HG03175 (cell line): ENCODE results near the gene NDUFA5.
"Not testable (repeated sequence)": the region's sequence is repeated elsewhere in the genome, so short reads cannot be mapped to it uniquely, and the experiment has no call there.

Experiments
- ATAC-seq: cut with Tn5 transposase; IDR thresholded peaks from one replicate; pipeline ENCODE4 v1.9.1; 2021; ENCODE audit warnings: mild to moderate bottlenecking, moderate library complexity; ENCODE audit not compliant: unreplicated experiment

NDUFA5 gene

DNA sequence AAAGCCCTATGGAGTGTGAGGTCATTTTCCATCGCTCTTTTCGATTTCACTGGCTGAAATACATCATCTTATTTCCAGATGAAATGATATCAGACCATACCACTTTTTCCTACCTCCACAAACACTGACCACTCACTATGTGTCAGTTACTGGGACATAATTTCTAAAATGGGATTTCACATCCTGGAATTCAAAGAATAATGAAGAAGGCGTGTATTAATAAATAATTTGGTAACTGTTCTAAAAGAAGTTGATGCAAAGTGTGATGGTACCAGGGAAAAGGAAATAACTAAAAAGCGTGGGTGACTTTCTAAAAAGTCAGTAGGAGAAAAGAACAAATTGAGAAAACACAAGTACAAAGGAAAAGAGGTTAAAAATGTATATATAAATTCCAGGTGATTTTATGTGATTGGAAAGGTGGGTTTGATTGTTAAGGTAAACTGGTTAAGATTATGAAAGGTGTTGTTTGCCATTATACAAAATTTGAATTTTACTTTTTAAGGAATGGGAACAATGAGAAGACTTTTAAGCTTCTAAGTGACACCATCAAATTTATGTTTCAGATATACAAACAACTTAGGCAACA lies 764 bp upstream of the NDUFA5 start:
- ATAC-seq = no peak

- no peak for ATAC-seq
Observed at GRCh38 chr7:123557016-123557397, 611 bp downstream of the NDUFA5 start.

- ATAC-seq = no peak
Observed at GRCh38 chr7:123555484-123555883, 2.1 kb downstream of the NDUFA5 start.

- ATAC-seq = no peak
Observed at GRCh38 chr7:123553159-123553558, 4.5 kb downstream of the NDUFA5 start.

GRCh38 chr7:123552641-123553040 lies 5.0 kb downstream of the NDUFA5 start:
- no peak for ATAC-seq

DNA sequence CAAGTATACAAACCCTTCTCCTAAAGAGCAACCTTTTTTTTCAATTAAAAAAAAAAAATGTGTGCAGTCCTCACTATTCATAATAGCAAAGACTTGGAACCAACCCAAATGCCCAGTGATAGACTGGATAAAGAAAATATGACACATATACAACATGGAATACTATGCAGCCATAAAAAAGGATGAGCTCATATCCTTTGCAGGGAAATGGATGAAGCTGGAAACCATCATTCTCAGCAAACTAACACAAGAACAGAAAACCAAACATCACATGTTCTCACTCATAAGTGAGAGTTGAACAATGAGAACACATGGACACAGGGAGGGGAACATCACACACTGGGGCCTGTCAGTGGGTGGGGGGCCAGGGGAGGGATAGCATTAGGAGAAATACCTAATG lies 5.5 kb downstream of the NDUFA5 start:
- ATAC-seq = not testable (repeated sequence)

- ATAC-seq = no peak
Observed at GRCh38 chr7:123548406-123548805, 9.2 kb downstream of the NDUFA5 start.

GRCh38 chr7:123539871-123540270 lies 17.7 kb downstream of the NDUFA5 start:
- no peak for ATAC-seq

DNA sequence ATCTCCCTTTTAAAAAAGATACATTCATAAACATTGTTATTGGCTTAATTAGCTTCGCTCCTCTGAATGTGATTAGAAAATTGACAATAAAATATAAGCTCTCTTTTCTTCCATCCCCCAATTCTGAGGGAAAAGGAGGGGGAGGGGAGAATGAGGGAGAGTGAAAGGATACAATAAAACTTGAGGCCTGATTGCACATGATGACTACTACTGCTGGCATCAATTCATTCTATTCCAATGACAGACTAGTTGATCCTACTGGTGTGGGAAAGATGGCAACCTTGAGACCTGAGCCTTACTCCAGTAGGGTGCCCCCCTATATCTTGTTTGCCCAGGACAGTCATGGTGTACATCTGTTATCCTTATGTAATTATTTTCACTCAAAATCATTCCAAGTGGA lies 18.7 kb downstream of the NDUFA5 start:
- ATAC-seq = no peak

GRCh38 chr7:123538189-123538714 lies 19.4 kb downstream of the NDUFA5 start:
- no peak for ATAC-seq

GRCh38 chr7:123537026-123537642 lies 20.5 kb downstream of the NDUFA5 start:
- no peak for ATAC-seq

GRCh38 chr7:123535517-123535916 lies 22.1 kb downstream of the NDUFA5 start:
- ATAC-seq = no peak

GRCh38 chr7:123534383-123535260 lies 23.0 kb downstream of the NDUFA5 start, which contains the start of gene IQUB:
TSS of gene IQUB (minus strand) at chr7:123534595. CDS start at chr7:123512340, 22,255 bp downstream.
- ATAC-seq = peak; percentile 76

DNA sequence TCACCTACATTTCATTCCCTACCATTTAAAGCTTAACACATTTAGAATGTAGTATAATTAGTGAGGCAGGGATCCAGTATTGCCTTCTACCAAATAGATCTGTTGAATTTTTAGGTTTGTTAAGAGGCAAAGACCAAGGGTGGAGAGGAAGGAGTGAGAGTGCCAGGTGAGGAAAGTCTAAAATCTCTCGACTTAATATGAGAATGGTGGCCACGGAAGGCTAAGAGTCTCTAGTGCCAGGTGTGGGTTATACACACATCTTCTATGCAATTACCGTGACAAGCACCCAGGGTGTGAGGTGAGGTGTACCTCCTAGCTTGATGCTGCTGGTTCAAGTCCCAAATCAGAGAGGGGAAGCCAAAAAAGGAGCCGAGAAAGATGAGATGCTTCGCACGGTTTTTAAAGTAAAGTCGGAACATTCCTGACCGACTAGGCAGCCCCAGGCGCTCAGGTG lies 23.7 kb downstream of the NDUFA5 start:
- peak; percentile 39 for ATAC-seq

GRCh38 chr7:123533553-123533917 lies 24.1 kb downstream of the NDUFA5 start:
- ATAC-seq = no peak

DNA sequence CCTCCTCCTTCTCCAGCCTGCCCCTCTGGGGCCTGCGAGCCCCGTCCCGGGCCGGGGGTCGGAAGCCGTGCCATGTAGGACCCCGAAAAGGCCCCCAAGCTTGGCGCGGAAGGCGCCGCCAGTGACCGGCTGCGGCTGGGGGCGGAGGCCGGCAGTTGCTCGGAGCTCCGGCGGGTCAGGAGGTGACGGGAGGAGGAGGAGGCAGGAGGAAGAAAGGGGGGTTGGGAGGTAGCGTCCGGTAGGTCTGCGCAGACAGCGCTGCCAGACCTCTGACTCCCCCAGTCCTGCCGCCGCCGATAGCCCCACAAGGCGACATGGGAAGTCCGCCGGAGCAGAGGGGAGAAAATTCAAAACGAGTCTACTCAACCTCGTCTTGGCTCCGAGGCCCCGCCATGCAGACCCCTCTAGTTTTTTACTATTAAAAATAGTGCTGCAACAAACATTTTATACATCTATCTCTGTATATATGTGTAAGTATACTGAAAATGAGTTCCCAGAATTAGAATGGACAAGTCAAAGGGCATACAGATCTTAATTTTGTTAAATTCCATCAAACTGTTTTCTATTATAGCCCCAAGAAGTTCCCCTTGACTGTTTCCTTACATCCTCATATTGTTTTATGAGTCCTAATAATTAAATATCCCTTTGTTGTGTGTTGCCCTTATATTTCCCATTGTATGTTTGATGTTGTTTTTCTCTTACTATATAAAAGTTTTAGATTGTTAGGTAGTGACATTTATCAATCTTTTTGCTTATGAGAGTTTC lies 24.6 kb downstream of the NDUFA5 start:
- not testable (repeated sequence) for ATAC-seq

DNA sequence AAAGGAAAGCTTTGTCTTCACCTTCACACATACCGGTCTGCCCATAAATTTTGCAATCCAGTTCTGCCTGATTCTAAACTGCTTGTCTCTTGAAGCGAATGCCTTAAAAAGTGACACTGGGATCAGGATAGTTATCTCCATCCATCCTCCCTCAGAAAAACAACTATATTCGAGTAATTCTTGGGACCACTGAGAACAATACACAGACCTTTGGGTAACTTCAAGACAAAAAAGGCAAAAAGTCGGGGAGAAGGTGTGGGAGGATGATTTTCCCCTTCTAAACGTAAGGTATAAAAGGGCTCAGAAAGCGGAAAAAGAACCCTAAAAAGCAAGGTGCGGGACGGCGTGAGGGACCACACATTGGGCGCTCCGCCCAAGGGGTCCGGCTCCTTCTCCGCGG lies 25.3 kb downstream of the NDUFA5 start:
- not testable (repeated sequence) for ATAC-seq

DNA sequence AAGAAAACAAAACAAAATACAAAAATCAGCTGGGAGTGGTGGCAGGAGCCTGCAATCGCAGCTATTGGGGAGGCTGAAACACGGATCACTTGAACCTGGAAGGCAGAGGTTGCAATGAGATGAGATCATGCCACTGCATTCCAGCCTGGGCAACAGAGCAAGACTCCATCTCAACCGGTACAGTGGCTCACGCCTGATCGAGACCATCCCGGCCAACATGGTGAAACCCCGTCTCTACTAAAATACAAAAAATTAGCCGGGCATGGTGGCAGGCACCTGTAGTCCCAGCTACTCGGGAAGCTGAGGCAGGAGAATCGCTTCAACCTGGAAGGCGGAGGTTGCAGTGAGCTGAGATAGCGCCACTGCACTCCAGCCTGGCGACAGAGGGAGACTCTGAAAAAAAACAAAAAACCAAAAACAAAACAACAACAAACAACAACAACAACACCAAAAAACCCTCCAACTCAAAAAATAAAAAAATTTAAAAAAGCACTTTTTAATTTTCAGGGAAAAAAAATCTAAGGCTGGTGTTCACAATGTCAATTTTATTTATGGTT lies 27.5 kb downstream of the NDUFA5 start:
- not testable (repeated sequence) for ATAC-seq

- ATAC-seq = no peak
Observed at GRCh38 chr7:123528265-123528664, 29.4 kb downstream of the NDUFA5 start.

DNA sequence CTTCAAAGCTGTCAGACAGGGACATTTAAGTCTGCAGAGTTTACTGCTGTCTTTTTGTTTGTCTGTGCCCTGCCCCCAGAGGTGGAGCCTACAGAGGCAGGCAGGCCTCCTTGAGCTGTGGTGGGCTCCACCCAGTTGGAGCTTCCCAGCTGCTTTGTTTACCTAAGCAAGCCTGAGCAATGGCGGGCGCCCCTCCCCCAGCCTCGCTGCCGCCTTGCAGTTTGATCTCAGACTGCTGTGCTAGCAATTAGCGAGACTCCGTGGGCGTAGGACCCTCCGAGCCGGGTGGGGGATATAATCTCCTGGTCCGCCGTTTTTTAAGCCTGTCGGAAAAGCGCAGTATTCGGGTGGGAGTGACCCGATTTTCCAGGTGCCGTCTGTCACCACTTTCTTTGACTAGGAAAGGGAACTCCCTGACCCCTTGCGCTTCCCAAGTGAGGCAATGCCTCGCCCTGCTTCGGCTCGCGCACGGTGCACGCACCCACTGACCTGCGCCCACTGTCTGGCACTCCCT lies 29.8 kb downstream of the NDUFA5 start:
- ATAC-seq = not testable (repeated sequence)
